HG03139 (cell line): Measurements from ENCODE around the gene OCA2.
"Not testable (repeated sequence)": the region's sequence is repeated elsewhere in the genome, so short reads cannot be mapped to it uniquely, and the experiment has no call there.

Source experiments
- ATAC-seq: cut with Tn5 transposase; IDR thresholded peaks from one replicate; pipeline ENCODE4 v1.9.1; 2021; ENCODE audit not compliant: unreplicated experiment

The OCA2 gene

DNA sequence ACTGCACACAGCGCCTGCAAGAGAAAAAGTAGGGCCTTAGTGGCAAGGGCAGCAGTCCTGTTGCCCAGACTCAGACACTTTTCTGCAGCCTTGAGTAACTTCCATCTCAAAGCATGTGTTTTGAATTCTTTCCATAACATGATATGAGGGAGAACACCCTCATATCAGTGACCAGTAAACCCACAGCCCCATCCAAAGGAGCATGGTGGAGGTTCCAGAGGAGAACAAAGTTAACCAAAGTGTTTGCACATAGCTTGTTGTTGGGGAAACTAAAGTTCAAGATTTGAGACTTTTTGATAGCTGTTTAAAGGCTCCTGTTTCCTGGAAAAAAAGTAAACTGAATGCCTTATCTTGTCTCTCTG, 74.2 kb downstream of the OCA2 start:
- ATAC-seq = no peak

- no peak for ATAC-seq
These were observed 74.9 kb downstream of the OCA2 start for GRCh38 chr15:28023933-28024888.

DNA sequence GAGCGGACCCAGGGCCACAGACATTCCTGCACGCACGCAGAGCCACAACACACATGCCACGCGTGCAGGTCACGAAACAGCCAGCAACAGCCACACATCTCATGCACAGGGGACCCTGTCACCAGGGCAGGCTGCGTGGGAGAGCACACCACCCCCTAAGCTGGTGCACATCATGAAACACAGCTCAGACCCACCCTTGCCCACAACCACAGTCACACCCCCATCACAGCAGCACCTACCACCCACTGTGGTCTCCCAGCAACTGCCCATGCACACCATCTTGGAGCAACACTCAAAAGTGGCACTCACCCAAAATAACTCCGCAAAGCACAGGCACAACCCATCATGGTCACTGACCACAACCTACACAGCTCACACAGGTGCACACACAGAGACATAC, 75.7 kb downstream of the OCA2 start:
- no peak for ATAC-seq

GRCh38 chr15:28022961-28023360, 76.2 kb downstream of the OCA2 start:
- no peak for ATAC-seq

DNA sequence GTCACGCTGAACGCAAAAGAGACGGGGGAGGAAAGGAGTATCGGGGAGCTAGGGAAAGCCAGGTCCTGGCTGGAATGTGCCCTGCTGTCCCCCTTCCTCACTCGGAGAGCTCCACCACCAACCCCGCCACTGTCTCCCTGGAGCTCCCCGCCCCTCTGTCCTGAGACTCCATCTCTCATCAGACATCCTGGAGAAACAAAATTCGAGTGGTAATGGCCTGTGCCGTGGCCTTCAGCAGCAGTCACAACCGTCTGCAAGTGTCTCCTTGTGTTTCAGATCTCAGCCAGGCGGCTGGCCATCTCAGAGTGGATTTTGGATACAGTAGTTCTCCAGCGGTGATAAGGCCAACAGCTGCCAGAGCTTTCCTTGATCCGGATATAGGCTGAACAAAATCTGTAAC, 76.9 kb downstream of the OCA2 start:
- ATAC-seq = no peak

- no peak for ATAC-seq
These were observed 77.7 kb downstream of the OCA2 start for GRCh38 chr15:28021281-28022039.

DNA sequence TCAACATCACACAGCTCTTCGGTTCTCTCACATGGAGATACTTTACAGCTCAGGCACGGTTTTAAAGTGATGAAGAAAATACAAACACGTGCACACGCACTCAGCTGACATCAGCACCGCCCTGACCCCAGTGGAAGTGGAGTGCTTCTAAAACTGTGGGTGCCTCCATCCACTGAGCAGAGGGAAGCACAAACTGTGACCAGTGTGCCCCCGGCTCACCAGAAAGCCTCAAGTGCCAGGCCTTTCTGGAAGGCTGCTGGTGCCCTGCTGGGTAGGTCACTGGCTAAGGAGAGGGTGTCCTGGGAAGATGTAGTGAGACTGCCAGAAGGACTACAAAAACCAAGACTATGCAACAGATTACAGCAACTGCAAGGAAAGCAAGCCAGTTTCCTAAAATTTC, 78.5 kb downstream of the OCA2 start:
- ATAC-seq = no peak

DNA sequence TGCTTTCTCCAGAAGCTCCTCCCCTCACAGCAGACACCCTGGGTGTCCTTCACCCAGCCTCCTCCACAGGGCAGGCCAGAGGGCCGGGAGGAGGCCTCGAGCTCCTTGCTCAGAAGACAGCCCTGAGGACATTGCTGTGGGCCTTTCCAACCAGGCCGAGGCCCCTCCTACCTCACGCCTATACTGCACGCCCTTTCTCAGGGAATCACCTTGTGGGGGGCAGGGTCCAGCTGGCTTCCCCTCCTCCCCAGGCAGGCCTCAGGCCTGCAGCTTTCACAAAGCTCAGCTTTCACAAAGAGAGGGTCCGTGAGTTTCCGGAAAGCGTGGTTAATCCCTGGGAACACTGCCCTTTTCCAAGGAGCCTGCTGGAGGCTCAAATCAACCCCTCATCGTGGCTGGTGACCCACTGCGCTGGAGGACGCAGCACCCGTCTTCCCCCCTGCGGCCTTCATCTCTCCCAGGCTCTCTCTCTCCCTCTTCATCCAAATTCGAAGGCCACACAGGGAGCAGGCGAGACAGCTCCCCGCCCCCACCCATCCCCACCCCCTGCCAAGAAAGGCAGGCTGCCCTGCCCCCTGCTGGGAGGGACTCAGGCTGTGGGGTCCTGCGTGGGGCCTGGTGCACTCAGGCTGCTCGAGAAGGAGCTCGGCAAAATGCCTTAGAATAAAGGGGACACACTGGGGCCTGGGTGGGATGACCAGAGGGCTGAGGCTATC, 79.4 kb downstream of the OCA2 start:
- ATAC-seq = no peak

DNA sequence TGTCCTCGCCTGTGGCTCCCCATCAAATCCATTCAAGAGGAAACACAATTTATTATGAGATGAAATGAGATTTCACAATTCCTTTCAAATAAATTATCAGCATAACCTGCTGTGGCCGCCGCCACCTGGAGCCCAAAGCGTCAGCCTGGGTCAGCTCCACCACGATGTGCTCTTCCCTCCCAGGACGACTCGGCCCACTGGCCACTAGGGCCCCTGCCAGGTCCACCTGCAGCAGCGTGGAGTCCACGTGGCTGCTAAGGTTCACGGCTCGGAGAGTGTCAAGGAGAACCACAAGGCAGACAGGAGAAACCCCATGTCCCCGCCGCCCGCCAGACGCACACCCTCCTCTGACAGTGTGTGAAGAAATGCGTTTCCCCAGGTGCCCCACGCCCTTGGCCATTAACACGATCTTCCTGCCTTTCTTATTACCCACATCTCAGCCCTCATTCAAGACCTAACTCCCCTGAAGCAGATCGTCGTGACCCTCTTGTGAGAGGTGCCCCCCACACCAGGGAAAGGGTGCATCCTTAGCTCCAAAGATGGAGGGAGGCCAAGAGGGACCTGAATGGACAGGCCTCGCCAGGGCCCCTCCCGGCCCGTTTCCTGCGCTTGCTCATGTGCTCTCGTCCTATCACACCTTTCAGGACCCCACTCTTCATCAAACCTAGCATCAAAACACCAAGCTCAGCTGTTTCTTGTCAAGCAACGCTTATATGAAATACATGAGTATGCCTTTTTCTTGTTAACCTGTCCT, 80.6 kb downstream of the OCA2 start:
- ATAC-seq = no peak

DNA sequence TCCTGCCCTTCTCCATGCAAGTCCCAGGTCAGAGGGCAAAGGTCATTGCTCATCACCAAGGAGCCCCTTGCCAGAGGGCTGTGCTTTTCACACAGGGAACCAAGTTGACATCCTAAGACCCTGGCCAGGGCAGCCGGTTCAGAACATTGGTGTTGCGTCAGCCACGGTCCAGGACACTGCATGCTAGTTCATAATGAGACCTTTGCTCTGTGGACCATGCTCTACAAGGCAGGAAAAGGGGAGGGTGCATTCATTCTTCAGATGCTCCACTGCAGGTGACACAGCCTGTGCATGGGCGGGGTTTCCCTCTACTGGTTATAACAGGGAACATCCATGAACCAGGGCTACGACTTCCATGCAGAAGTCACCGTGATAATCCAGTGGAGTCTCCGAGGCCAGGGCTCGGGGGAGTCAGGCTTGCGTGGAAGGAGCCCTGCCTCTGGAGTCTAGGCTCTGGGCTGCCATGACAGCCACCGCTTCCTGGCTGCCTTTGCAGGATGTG, 81.6 kb downstream of the OCA2 start:
- no peak for ATAC-seq

DNA sequence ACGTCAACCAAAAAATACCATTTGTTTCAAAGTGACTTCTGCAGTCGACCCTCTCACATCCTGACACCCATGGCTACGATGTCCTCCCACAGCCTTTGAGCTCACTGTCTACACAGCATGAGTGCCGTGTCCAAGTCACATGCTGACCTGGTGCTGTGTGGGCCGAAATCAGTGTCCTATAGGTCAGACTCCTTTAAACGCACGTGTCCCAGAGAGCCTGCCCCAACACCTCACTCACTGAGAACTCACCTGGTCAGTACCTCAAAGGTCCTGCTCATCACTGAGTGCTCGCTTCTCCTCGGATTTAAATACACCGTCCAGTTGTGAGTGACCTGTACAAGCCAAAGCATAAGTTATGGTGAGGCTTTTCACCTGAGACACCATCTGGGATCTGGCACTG, 83.3 kb downstream of the OCA2 start:
- no peak for ATAC-seq

DNA sequence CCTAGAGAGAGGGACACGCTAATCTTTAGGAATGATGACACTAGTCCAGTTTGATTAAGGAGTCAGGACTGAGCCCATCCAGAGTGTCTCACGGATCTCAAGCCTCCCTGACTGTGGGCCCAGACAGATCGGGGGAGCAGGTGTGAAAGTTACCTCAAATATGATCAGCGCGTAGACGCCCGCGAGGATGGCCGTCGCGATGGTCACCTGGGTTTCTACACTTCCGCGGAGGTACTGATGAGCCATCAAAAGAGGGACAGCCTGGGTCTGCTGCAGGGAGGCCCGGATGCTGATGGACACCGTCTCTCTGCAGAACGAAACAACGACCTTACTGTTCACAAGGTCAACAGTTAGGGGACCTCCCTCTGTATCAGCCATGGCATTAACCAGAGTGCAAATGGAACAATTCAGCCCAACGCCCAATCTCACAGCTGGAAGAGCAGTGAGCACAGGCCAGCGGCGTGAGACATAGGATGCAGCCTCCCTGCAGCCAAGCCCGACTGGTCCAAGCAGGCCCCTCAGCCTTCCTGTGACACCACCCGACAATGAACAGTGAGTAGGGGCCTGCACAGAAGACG, 84.4 kb downstream of the OCA2 start:
- no peak for ATAC-seq

DNA sequence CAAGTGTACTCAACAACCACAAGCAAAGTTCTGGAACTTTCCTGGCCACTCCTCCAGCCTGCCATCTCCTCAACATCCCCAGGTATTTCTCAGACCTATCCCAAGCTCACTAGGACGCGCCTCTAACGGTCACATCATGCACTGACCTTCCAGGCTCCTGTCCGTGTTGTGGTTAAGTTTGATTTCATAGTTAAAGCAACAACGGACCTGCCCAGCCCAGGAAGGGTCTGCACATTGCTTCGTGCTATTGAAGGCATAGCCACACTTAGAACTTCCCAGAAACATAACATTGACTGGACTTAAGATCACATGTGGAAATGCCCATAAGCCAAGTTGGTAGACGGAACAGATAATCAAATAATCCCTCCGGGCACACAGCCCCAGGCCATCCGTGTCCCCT, 85.1 kb downstream of the OCA2 start:
- ATAC-seq = no peak

DNA sequence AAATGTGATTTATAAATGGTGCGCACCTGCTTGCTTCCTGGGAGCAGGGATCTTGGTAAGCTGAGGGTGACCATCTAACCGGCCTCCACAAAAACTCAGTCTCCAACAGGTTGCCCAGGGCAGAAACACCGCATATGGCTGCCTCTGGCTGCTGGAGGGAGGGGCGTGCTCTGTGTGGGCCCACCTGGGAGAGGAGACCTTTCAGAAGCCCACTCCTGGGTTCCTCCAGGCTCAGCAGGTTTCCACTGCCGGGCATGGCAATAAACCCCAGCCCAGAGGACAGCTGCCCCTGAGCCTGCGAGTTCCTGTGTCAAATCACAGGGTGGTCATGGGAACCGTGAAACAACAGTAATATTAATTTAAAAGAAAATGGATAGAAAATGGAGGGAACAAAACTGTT, 85.6 kb downstream of the OCA2 start:
- no peak for ATAC-seq

DNA sequence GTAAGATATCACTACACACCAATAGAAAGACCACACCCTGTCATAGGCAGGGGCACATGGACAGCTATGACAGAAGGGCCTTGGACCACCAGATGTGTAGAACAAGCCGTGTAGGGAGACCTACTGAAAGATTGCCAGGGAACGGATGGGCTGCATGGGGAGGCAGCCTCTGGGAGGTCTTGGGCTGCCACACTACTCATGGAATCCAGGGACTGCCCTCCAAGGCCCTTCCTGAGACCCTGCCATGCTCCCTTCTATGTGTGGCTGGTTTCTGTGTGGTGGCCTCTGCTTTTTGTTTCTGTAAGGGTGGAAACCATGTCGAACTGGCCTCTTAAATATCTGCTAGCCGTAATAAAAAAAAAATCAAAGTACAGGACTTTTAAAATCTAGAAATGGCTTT, 86.9 kb downstream of the OCA2 start:
- ATAC-seq = no peak

DNA sequence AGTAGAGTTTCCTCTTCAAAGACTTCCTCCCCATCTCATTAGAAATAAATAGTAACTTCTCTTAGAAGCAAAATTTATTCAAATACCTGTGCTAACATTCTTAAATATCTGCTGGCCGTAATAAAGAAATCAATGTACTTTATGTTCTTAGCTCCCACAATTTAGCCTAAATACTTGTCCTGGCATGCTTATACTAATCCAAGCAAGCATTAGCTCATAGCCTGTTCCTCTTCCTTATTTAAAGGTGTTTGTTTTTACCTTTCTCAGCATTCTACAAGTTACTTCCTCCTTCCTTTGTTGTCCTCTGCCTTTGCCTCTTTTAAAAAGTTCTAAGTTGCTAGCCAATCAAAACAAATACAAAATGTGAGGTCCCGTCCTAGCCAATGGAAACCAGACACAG, 90.9 kb downstream of the OCA2 start:
- ATAC-seq = not testable (repeated sequence)

DNA sequence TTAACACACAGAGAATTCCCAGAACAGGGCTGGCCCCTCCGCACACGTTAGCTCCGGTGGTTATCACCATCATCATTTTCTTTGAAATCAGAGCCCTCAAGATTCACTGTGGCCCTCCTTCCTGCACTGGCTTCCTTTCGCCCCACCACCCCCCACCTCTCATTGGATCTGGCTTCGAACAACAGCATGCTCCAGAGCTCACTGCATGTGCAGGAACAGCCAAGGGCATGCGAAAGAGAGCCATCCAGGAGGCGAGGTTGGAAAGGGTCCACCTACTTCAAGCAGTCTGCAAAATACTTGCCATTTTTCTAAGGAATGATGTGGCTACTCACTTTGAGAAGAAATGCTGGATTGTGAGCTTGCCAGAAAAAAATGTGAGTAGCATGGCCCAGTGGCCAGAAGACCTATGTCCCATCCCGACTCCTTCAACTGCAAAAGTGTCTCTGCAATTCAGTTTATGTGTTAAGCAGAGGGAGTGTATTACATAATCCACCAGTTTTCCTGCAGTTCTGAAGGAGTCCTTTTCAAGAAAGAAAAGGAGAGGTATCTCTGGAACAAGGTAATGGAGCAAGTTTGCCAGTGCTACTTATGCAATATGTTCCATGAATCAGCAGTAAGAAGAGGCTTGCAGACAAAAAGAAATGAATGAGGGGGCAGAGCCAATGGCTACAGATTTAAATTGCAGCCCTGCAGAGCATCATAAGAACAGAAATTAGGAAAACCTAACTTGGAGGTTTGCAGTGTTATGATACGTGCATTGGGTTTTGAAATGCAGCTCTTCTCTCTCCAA, 92.8 kb downstream of the OCA2 start:
- ATAC-seq = no peak

DNA sequence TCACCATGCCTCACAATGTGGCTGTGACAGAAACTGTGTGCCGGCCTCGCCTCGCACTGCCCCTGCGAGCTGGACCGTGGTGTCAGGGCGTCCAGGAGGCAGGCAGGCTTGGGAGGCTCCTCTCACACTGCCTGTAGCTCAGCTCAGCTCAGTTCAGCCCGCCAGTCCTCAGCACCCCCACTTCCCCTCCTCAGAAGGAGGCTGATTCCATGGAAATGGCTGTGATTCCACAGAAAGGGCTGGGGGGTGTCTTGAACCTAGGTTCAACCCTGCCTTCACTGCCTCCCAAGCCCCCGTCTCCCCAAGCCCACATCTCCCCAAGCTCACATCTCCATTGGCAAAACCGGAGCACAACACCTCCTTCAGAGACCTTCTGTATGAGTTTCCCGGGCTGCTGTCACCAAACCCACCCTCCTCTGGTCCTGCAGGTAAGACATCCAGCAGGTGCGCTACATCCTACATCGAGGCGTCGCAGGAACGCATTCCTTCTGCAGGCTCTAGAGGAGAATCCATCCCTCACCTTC, 94.0 kb downstream of the OCA2 start:
- no peak for ATAC-seq
